Ishikawa (cell line): ENCODE measurements around the gene CXADR.

Source experiments
- CREB1 ChIP-seq: IDR thresholded peaks from 2 replicates; pipeline ENCODE4 v1.6.1; 2012; ENCODE audit warnings: low read depth
- FOXM1 ChIP-seq: IDR thresholded peaks from 2 replicates; pipeline ENCODE4 v1.6.1; 2012; ENCODE audit warnings: low read depth, borderline replicate concordance
- RAD21 ChIP-seq: IDR thresholded peaks from 2 replicates; pipeline ENCODE4 v1.6.1; 2012; ENCODE audit warnings: low read depth
- TEAD4 ChIP-seq: IDR thresholded peaks from 2 replicates; pipeline ENCODE4 v1.6.1; 2012
- TF ChIP-seq, protein P1 (sequence below): IDR thresholded peaks from 2 replicates; pipeline ENCODE4 v1.6.1; 2012; ENCODE audit warnings: low read depth, mild to moderate bottlenecking
- TF ChIP-seq, protein P2 (sequence below): IDR thresholded peaks from 2 replicates; pipeline ENCODE4 v1.6.1; 2012

DNA sequence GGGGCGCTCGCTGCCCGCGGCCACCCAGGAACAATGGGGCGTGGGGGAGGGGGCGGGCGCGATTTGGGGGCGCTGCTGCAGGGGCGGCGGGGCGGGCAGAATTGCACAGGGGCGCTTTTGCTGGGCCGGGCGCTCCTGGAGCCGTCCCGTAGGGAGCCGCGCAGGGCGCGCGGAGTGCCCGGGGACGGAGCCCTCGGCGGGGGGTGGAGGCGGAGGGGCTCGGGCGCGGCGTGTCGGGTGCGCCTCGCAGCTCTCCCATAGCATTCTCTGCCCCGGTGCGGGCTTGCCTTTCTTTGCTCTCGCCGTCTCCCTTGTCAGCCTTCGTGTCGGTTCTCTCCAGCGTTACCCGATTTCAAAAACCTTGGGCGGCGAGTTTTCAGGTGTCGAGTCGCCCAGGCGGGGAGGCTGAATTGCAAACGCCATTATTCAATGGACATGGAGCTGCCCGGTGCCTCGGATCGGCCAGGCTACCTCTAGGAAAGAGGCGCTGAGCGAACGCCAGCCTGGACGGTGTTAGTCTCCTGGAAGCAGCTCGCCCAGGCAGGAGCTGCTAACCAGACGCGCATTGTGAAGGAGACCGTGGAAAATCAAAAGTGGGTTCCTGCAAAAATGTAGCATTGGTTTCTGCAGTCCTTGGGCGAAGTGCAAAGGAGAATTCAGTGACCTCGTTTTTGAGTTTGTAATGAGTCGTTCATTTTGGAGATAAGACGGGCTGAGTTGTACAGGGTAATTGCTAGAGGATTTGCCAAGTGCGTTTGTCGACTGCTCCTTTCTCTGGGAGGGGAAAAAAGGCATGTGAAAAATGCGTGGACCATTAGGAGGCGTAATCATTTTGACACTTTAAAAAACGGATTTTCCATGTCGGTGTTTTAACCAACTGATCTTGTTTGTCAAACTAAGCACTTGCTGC, 626 bp downstream of the CXADR start:
- TF ChIP-seq FOXM1 (no peak), CREB1 (no peak), RAD21 (no peak), TEAD4 (no peak)
- TF ChIP-seq, protein P1, sequence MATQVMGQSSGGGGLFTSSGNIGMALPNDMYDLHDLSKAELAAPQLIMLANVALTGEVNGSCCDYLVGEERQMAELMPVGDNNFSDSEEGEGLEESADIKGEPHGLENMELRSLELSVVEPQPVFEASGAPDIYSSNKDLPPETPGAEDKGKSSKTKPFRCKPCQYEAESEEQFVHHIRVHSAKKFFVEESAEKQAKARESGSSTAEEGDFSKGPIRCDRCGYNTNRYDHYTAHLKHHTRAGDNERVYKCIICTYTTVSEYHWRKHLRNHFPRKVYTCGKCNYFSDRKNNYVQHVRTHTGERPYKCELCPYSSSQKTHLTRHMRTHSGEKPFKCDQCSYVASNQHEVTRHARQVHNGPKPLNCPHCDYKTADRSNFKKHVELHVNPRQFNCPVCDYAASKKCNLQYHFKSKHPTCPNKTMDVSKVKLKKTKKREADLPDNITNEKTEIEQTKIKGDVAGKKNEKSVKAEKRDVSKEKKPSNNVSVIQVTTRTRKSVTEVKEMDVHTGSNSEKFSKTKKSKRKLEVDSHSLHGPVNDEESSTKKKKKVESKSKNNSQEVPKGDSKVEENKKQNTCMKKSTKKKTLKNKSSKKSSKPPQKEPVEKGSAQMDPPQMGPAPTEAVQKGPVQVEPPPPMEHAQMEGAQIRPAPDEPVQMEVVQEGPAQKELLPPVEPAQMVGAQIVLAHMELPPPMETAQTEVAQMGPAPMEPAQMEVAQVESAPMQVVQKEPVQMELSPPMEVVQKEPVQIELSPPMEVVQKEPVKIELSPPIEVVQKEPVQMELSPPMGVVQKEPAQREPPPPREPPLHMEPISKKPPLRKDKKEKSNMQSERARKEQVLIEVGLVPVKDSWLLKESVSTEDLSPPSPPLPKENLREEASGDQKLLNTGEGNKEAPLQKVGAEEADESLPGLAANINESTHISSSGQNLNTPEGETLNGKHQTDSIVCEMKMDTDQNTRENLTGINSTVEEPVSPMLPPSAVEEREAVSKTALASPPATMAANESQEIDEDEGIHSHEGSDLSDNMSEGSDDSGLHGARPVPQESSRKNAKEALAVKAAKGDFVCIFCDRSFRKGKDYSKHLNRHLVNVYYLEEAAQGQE: no peak
- TF ChIP-seq, protein P2, sequence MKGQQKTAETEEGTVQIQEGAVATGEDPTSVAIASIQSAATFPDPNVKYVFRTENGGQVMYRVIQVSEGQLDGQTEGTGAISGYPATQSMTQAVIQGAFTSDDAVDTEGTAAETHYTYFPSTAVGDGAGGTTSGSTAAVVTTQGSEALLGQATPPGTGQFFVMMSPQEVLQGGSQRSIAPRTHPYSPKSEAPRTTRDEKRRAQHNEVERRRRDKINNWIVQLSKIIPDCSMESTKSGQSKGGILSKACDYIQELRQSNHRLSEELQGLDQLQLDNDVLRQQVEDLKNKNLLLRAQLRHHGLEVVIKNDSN: no peak
